ENCODE results near the gene AKR1B15. TPM values are rescaled to one million over a fixed set of nuclear protein-coding genes. Genes with fewer than 3 reads are reported as not detected.
"Not testable (repeated sequence)": the region's sequence is repeated elsewhere in the genome, so short reads cannot be mapped to it uniquely, and the experiment has no call there.

The AKR1B15 gene
- total RNA-seq, 1 donor from 2014 or later: not detected

GRCh38 chr7:134514663-134515062 is 34.2 kb upstream of the AKR1B15 start:
- no peak for DNase-seq (ENCODE audit: low read depth)
- TF ChIP-seq, protein P1, sequence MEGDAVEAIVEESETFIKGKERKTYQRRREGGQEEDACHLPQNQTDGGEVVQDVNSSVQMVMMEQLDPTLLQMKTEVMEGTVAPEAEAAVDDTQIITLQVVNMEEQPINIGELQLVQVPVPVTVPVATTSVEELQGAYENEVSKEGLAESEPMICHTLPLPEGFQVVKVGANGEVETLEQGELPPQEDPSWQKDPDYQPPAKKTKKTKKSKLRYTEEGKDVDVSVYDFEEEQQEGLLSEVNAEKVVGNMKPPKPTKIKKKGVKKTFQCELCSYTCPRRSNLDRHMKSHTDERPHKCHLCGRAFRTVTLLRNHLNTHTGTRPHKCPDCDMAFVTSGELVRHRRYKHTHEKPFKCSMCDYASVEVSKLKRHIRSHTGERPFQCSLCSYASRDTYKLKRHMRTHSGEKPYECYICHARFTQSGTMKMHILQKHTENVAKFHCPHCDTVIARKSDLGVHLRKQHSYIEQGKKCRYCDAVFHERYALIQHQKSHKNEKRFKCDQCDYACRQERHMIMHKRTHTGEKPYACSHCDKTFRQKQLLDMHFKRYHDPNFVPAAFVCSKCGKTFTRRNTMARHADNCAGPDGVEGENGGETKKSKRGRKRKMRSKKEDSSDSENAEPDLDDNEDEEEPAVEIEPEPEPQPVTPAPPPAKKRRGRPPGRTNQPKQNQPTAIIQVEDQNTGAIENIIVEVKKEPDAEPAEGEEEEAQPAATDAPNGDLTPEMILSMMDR (IDR thresholded peaks at IDR 0.05; ENCODE audit: insufficient read depth, low read length, poor library complexity, severe bottlenecking): peak; percentile 69
- H3K4me3 ChIP-seq (ENCODE audit: low read depth, low read length): no peak overlapping the region
- no peaks in the 10 kb centered on the region for H3K27me3 ChIP-seq (ENCODE audit: control insufficient read depth, insufficient read depth, low read length)
- no peaks in the 10 kb centered on the region for H3K36me3 ChIP-seq (ENCODE audit: control insufficient read depth, insufficient read depth, low read length)

GRCh38 chr7:134515569-134516468 is 33.1 kb upstream of the AKR1B15 start:
- H3K4me3 ChIP-seq (ENCODE audit: low read depth, low read length): no peak overlapping the region
- TF ChIP-seq, protein P1 (IDR thresholded peaks at IDR 0.05; ENCODE audit: insufficient read depth, low read length, poor library complexity, severe bottlenecking): no peak
- peak; percentile 73 for DNase-seq (ENCODE audit: low read depth)
- no peaks in the 10 kb centered on the region for H3K36me3 ChIP-seq (ENCODE audit: control insufficient read depth, insufficient read depth, low read length)
- H3K27me3 ChIP-seq (ENCODE audit: control insufficient read depth, insufficient read depth, low read length): no peaks in the 10 kb centered on the region

DNA sequence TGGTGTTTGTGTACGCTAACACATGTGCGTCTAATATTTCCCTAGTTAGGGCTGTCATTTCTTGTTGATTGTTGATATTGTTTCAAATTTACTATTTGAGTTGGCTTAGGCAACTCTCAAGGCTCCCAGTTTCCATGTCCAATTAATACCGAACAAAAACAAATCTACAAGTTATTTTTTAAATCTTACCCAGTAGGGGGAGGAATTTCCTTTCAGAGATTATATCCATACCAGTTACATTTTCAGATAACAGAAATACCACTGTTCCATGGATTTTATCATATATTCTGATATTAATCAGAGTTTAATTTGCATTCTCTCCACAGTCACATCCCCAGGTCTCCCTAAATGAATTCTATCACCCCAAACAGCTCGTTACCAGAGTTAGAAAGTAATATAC is 28.8 kb upstream of the AKR1B15 start:
- Histone ChIP-seq H3K27me3 (ENCODE audit: control insufficient read depth, insufficient read depth, low read length) (no peaks in the 10 kb centered on the region), H3K36me3 (ENCODE audit: control insufficient read depth, insufficient read depth, low read length) (no peaks in the 10 kb centered on the region), H3K4me3 (ENCODE audit: low read depth, low read length) (no peak overlapping the region)
- TF ChIP-seq, protein P1 (IDR thresholded peaks at IDR 0.05; ENCODE audit: insufficient read depth, low read length, poor library complexity, severe bottlenecking): no peak
- no peak for DNase-seq (ENCODE audit: low read depth)

DNA sequence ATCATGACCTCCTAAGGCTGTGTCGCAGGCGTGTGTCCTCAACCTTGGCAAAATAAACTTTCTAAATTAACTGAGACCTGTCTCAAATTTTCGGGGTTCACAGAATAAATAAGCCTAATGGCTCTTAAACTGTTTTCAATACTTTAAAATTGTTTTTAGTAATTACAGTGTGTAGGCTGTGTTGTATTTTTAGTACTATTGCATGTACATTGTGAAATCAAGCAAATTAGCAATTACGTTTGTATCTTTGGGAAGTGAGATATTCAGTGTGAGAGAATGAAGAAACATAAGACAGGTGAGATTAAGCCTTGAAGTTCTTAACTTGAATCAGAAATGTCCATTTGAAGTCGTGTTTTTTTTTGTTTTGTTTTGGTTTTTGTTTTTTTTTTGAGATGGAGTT is 26.3 kb upstream of the AKR1B15 start:
- Histone ChIP-seq H3K36me3 (ENCODE audit: control insufficient read depth, insufficient read depth, low read length) (no peaks in the 10 kb centered on the region), H3K27me3 (ENCODE audit: control insufficient read depth, insufficient read depth, low read length) (no peaks in the 10 kb centered on the region), H3K4me3 (ENCODE audit: low read depth, low read length) (no peak overlapping the region)
- TF ChIP-seq, protein P1 (IDR thresholded peaks at IDR 0.05; ENCODE audit: insufficient read depth, low read length, poor library complexity, severe bottlenecking): no peak
- DNase-seq (ENCODE audit: low read depth): no peak

DNA sequence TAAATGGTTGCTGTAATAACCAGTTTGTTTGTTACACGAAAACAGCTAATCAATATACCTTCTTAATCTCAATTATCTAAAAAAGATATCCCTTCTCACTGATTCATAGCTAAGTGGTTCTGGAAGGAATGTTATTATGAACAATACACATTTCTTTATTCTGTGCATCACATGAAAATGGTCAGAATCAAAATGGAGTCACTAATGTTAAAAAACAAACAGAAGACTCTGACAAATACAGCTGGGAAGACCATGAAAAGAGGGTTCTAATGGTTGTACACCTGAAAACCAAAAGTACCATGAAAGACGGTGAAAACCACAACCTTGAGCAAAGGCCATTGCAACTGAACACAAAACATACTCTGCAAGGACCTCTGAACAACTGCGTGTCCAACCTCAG is 23.5 kb upstream of the AKR1B15 start:
- not testable (repeated sequence) for H3K4me3 ChIP-seq (ENCODE audit: low read depth, low read length); DNase-seq (ENCODE audit: low read depth); H3K27me3 ChIP-seq (ENCODE audit: control insufficient read depth, insufficient read depth, low read length); H3K36me3 ChIP-seq (ENCODE audit: control insufficient read depth, insufficient read depth, low read length)

DNA sequence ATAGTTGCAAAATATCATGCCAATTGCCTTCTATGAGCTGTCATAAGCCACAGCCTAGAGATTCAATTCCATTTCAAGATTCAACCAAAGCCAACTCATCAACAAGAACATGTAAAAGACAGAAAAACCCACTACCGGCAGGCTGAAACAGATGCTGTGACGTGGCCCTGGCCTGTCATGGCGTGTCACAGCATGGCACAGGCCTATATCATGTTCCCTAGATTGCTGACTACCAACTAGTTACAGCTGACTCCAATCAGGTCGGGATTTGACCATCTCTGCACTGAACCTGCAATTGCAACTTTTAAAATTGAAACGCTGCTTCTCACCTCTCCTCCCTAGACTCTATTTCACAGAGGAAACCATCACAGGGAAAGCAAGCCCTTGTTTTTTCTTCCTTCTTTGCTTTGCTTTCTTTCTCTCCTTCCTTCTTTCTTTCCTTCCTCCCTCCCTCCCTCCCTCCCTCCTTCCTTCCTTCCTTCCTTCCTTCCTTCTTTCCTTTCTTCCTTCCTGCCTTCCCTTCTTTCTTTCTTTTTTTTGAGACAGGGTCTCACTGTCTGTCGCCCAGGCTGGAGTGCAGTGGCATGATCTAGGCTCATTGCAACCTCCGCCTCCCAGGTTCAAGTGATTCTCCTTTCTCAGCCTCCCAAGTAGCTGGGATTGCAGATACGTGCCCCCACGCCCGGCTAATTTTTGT is 22.2 kb upstream of the AKR1B15 start:
- not testable (repeated sequence) for H3K4me3 ChIP-seq (ENCODE audit: low read depth, low read length); H3K27me3 ChIP-seq (ENCODE audit: control insufficient read depth, insufficient read depth, low read length); DNase-seq (ENCODE audit: low read depth); H3K36me3 ChIP-seq (ENCODE audit: control insufficient read depth, insufficient read depth, low read length)

Data from kidney epithelial cell (primary cell).